ENCODE data around the gene JAGN1. TPM values are rescaled to one million over a fixed set of nuclear protein-coding genes. Genes with fewer than 3 reads are reported as not detected.

Gene JAGN1
- total and polyA plus RNA-seq, 2 donors (not counting 1 experiment from before 2014, with no cell fraction given) = 20.3 to 25.7 TPM

GRCh38 chr3:9932843-9933560 lies 42.6 kb downstream of the JAGN1 start:
- H3K79me2 ChIP-seq (ENCODE audit: control insufficient read depth, insufficient read depth, low read length) = peaks cover 27% of the 10 kb centered on the region
- Mint-ChIP-seq H3K27me3 (no peaks in the 10 kb centered on the region), H3K4me1 (peaks cover 39% of the 10 kb centered on the region), H3K4me3 (peak overlapping the region; percentile 94), H3K27ac (peak overlapping the region; percentile 98), H3K9me3 (ENCODE audit: insufficient read depth) (no peaks in the 10 kb centered on the region)
- CTCF ChIA-PET = interaction anchor here (0.6 to 6.0 kb wide), 29 partner anchors 9 to 806 kb away, joined by 3 to 47 read pairs (median 4); partner anchors contain the start of genes ARPC4, EMC3, JAGN1 and PRRT3
- peak overlapping the region; percentile 92 for H3K4me2 ChIP-seq (replicated peaks; ENCODE audit: low read depth, low read length, poor library complexity, severe bottlenecking)
- H3K9ac ChIP-seq (ENCODE audit: low read length) = peak overlapping the region; percentile 92
- WGBS (ENCODE audit: insufficient coverage) = under 1% methylated on average over 76 of the region's 77 CpGs
- peak overlapping the region; percentile 82 to 94 for H3K27ac ChIP-seq (ENCODE audit: low read length in 2 of 2)
- peak overlapping the region in 4 of 5 experiments; percentile 54 to 95 (median 71) for H3K4me3 ChIP-seq (ENCODE audit: control extremely low read depth in 1 of 5, extremely low read depth in 1 of 5, insufficient read depth in 1 of 5, low read depth in 2 of 5, low read length in 4 of 5)
- peak; percentile 93 for DNase-seq
- H3K4me1 ChIP-seq (ENCODE audit: control insufficient read depth in 2 of 2, insufficient read depth in 2 of 2, low read length in 2 of 2) = peaks cover 22 to 26% of the 10 kb centered on the region in 2 donors
- intact Hi-C loops (cut with micrococcal nuclease) = loop anchor here (1.0 to 5.0 kb wide), 13 partner anchors 13 to 431 kb away; partner anchors contain the start of genes ARPC4, BRK1, BRPF1 and JAGN1
- H3K27me3 ChIP-seq (replicated peaks in 1 of 4; ENCODE audit: control extremely low read depth in 1 of 4, control insufficient read depth in 3 of 4, insufficient read depth in 4 of 4, low read length in 3 of 4) = no peaks in the 10 kb centered on the region
- no peaks in the 10 kb centered on the region for H3K9me3 ChIP-seq (ENCODE audit: control extremely low read depth in 1 of 3, control insufficient read depth in 2 of 3, insufficient read depth in 1 of 3, low read length in 2 of 3)
- peak; percentile 68 for ATAC-seq (ENCODE audit: low read depth)
- POLR2A ChIA-PET = interaction anchor here (0.6 to 2.2 kb wide), 17 partner anchors 12 to 537 kb away, joined by 3 to 19 read pairs (median 6); partner anchors contain the start of genes ARPC4, BRPF1, EMC3 and JAGN1
- TF ChIP-seq, protein P1, sequence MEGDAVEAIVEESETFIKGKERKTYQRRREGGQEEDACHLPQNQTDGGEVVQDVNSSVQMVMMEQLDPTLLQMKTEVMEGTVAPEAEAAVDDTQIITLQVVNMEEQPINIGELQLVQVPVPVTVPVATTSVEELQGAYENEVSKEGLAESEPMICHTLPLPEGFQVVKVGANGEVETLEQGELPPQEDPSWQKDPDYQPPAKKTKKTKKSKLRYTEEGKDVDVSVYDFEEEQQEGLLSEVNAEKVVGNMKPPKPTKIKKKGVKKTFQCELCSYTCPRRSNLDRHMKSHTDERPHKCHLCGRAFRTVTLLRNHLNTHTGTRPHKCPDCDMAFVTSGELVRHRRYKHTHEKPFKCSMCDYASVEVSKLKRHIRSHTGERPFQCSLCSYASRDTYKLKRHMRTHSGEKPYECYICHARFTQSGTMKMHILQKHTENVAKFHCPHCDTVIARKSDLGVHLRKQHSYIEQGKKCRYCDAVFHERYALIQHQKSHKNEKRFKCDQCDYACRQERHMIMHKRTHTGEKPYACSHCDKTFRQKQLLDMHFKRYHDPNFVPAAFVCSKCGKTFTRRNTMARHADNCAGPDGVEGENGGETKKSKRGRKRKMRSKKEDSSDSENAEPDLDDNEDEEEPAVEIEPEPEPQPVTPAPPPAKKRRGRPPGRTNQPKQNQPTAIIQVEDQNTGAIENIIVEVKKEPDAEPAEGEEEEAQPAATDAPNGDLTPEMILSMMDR (IDR thresholded peaks at IDR 0.05) = peak; percentile 85
- no peak for TF ChIP-seq EZH2 (IDR thresholded peaks at IDR 0.05; ENCODE audit: borderline replicate concordance, insufficient read depth, low read depth, low read length, poor library complexity, severe bottlenecking)
- peak overlapping the region; percentile 95 for H2AFZ ChIP-seq (ENCODE audit: insufficient read depth, low read depth, low read length, poor library complexity, severe bottlenecking)
- H4K20me1 ChIP-seq (ENCODE audit: control insufficient read depth, insufficient read depth, low read length, poor library complexity, severe bottlenecking) = no peaks in the 10 kb centered on the region
- H3K36me3 ChIP-seq (replicated peaks in 1 of 2; ENCODE audit: control extremely low read depth in 1 of 2, control insufficient read depth in 1 of 2, extremely low read depth in 1 of 2, insufficient read depth in 2 of 2, low read length in 1 of 2) = peaks cover 0 to 22% of the 10 kb centered on the region in 2 experiments

Data from B cell (primary cell).